Activated T-helper 1 cell treated with Interleukin-2 at 50 U/mL for 16 hours (primary cell): ENCODE results near the gene UBXN10.
A peak's percentile ranks its signal among the peaks of the same experiment; 100 is the strongest.

Source experiments
- DNase-seq: peaks from one replicate; pipeline ENCODE4 v3.0.0-alpha.2; 2020; ENCODE audit warnings: low read depth

The UBXN10 gene

GRCh38 chr1:20151906-20152598, 33.8 kb upstream of the UBXN10 start:
- DNase-seq: peak; percentile 58

- no peak for DNase-seq
Observed at GRCh38 chr1:20152599-20152930, 33.3 kb upstream of the UBXN10 start.

- DNase-seq: no peak
Observed at GRCh38 chr1:20153000-20153418, 32.9 kb upstream of the UBXN10 start.

- DNase-seq: no peak
Observed at GRCh38 chr1:20154301-20154831, 31.5 kb upstream of the UBXN10 start.

GRCh38 chr1:20158358-20159070, 27.4 kb upstream of the UBXN10 start:
- no peak for DNase-seq

GRCh38 chr1:20160034-20160433, 25.9 kb upstream of the UBXN10 start:
- DNase-seq: no peak

GRCh38 chr1:20164694-20165202, 21.1 kb upstream of the UBXN10 start:
- no peak for DNase-seq

- DNase-seq: no peak
Observed at GRCh38 chr1:20165522-20165951, 20.4 kb upstream of the UBXN10 start.

- no peak for DNase-seq
Observed at GRCh38 chr1:20166051-20166450, 19.8 kb upstream of the UBXN10 start.

- no peak for DNase-seq
Observed at GRCh38 chr1:20167126-20167525, 18.8 kb upstream of the UBXN10 start.

GRCh38 chr1:20168564-20169491, 17.1 kb upstream of the UBXN10 start:
- DNase-seq: no peak

GRCh38 chr1:20169932-20170331, 16.0 kb upstream of the UBXN10 start:
- DNase-seq: no peak

- DNase-seq: no peak
Observed at GRCh38 chr1:20172033-20172590, 13.8 kb upstream of the UBXN10 start.

GRCh38 chr1:20174937-20175666, 10.8 kb upstream of the UBXN10 start:
- DNase-seq: no peak

GRCh38 chr1:20178634-20179370, 7.1 kb upstream of the UBXN10 start:
- no peak for DNase-seq

- DNase-seq: no peak
Observed at GRCh38 chr1:20179371-20180128, 6.3 kb upstream of the UBXN10 start.

- DNase-seq: no peak
Observed at GRCh38 chr1:20180129-20180843, 5.6 kb upstream of the UBXN10 start.

GRCh38 chr1:20180844-20181207, 5.1 kb upstream of the UBXN10 start:
- DNase-seq: no peak

- DNase-seq: no peak
Observed at GRCh38 chr1:20182415-20182814, 3.5 kb upstream of the UBXN10 start.
